Measurements from ENCODE around the gene CCDC57.
"Not testable (repeated sequence)": the region's sequence is repeated elsewhere in the genome, so short reads cannot be mapped to it uniquely, and the experiment has no call there.

CCDC57 gene

DNA sequence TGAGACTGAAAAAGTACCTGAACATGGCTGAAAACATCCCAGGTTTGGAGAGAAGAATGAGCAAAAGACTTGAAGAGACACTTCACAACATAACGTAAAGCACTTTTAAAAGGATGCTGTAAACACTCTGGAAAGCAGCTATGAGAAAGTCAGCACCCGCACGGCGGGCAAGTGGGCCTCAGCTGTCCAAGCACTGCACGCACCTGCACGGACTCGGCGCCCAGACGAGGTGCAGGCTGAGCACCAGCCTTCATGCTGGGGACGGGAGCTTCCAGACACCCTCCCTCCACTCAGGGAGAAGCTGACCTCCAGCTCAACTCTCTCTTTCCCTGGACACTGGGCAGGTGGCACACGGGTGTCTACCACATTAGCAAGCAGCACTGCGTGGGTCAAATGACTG is 13.1 kb downstream of the CCDC57 start:
- no peak for DNase-seq

DNA sequence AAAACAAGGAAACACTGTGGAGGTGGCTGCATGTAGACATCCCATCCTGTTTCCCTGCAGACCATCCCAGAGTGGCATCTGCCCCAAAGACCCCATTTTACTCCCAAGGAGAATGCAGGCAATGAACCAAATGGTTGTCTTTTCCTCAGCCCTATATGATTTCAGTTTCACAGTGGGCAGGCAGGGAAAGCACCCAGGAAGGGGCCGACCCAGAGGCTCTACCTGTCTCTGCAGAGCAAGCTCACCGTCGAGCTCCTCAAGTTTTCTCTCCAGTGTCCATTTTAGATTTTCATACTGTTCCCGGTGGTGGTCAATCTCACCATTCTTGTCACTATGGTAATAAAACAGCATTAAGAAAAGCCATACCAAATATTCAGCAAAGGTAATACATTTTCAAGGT is 14.6 kb downstream of the CCDC57 start:
- no peak for DNase-seq

DNA sequence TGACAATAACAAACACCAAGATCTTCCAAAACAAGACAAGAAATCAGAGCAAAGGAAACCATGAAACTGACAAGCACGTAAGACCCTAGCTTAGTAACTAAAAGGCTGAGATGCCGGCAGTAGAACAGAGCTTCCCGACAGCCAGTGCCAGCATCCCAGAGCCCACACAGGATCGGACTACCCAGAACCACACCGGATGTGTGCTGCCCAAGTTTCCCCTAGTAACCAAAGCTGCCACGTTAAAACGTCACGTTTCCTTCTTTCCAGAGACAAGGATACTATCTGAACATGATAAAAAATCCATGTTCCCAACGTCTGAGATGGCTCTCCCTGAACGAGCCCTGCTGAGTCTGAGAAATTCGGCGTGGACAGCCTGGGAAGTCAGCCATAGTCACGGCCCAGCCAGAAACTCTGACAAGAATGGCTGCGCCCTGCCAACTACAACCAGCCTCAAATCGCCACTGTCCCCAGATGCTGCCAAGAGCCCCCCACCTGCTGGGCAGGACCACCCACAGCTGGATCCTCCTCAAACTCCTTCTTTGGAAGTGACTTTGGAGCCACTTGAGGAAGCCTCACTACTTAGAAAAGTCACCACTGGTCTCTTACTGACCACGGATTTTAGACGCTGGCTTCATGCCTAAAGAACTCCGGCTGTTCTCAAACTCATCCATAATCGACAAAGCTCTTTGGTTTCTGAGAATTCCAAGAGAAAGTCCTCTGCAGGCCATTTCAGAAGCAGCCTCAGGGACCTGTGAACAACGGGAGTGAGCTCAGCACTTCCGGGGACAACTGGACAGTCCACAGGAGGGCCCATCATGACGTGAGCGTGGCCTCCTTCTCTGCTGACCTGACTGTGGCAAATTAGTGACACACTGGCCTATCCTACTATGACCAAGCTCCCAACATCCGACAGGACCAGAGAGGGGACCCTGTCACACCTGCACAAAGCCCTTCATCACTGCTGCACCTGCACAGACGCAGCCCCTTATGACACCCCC is 16.7 kb downstream of the CCDC57 start:
- DNase-seq: no peak

DNA sequence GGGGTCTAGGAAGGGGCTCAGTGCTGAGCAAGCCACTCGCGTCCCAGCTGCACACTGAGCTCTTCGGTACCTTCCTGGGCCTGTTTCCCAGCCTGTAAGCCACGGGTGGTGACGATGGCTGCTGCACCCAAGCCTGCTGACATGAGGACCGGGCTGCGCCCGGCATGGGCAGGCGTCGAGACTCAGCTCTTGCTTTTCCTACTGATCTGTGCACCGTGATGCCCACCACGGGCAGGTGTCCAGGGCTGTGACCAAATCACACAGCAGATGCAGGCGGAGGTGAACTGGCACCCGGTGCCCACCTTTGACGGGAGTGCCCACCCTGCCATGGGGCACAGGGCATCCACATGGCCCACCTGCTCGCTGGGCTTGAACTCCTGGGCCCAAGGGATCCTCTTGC is 17.9 kb downstream of the CCDC57 start:
- no peak for DNase-seq

DNA sequence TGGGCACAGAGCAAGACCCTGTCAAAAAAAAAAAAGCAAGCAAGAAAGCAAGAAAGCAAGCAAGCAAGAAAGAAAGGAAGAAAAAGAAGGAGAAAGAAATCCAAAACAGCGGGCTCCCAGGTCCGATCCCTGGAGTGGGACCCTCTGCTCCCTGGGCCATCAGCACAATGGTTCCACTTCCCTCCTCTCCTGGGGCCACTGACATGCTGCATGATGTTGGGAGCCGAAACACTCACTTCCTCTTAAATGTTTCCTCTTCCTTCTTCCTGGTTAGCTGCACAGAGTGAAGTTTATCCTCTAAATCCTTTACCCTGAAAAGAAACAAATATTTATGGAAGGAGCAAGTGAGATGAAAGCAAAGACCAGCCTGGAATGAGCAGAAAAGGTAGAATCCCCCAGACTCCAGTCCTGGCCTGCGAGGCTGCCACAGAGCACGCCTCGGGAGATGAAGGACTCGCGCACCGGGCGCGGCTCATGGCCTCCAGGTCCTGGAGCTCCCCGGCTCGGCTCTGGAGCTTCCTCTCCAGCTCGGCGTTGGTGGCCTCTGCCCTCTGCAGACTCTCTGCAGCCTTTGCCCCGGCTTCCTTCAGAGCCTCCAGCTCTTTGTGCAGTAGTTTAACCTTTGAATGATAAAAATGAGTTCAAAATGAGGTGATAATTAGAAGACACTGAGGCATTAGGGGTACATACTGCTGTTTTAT is 19.0 kb downstream of the CCDC57 start:
- DNase-seq: no peak

DNA sequence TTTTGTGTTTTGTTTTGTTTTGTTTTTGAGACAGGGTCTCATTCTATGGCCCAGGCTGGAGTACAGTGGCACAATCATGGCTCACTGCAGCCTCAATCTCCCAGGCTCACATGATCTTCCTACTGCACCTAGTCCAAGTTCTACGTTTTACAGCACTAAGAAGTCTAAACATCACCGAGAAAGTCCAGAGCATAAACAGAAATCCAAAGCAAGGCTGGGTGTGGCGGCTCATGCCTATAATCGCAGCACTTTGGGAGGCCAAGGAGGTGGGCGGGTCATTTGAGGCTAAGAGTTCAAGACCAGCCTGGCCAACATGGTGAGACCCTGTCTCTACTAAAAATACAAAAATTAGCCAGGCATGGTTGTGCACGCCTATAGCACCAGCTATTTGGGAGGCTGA is 19.6 kb downstream of the CCDC57 start:
- DNase-seq: not testable (repeated sequence)

DNA sequence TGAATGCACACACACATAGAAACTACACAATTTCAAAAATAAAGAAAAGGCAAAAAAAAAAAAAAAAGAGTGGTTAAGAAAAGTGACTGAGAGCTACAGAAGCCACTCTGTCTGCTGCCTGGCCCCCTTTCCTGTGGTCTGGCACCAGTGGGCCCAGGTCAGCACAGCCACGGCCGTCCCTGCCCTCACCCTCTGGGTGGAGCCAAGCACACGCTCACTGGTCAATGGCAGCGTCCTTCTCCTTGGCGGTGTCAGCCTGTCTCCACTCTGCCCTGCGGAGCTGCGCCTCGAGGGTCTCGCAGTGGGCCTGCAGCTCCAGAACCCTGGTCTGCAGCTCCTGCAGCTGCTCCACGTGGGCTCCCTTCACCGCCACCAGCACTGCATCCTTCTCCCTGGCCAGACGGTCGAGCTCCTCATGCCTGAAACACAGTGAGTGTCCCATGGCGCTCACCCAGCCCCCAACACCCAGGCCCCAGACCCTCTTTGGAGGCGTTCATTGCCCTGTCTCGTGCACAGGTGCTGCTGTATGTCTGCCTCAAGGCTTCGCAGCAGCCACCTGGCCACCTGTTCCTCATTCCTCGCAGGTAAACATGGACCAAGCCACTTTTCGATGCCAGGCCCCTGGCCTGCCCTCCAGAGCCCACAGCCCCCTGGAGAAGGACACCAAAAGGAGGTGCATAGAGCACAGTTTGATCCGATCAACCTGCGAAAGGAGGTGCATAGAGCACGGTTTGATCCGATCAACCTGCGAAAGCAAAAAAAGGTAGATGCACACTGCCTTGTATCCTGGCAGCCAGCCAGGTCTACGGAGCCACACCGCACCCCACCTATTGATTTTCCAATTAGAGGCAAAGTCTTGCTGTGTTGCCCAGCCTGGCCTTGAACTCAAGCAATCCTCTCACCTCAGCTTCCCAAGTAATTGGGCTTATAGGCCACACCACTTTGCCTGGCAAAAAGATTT is 24.4 kb downstream of the CCDC57 start:
- peak; percentile 62 for DNase-seq

DNA sequence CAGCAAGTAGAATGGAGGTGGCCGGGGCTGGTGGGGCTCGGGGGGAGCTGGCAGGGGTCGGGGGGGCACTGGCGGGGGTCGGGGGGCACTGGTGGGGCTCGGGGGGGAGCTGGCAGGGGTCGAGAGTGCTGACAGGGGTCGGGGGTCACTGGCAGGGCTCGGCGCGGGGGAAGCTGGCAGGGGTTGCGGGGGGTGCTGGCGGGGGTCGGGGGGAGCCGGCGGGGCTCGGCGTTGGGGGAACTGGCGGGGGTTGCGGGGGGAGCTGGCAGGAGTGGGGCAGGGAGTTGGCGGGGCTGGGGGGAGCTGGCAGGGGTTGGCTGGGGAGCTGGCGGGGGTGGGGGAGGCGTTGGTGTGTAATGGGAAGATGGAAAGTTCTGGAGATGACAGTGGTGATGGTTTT is 25.1 kb downstream of the CCDC57 start:
- DNase-seq: no peak

DNA sequence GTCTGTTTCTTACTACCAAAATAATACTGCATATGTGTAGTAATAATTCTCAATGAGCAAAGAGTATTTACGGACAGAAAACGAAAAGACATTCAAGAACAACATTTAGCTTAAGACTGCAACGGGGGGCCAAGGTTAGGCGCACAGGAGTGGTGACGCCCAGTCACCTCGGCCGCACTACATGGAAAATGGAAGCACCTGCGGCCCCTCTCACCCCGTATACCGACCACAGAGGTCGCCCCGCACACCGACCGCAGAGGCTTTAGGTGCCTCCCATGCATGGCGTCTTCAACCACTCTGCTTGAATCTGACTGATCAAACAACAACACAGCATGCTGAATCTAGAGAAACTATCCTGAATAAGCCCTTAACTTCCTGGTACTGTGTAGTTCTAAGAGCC is 26.4 kb downstream of the CCDC57 start:
- DNase-seq: no peak

DNA sequence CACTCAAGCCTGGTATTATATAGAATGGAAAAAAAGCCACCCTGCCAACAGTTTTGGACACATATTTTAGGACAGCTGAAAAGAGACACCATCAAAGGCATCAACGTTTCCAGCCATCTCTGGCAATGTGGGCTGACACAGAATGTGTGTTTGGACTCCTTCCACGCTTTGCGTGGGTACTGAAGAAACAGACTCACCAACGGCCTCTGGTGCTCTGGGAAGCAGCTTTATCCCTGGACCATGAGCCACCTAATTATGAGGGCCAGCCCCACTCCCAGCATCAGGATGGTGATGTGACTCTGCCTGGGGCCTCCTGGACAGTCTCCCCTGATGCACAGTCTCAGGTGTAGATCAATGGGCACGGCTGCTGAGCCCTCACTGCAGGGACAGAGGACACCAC is 27.9 kb downstream of the CCDC57 start:
- no peak for DNase-seq

DNA sequence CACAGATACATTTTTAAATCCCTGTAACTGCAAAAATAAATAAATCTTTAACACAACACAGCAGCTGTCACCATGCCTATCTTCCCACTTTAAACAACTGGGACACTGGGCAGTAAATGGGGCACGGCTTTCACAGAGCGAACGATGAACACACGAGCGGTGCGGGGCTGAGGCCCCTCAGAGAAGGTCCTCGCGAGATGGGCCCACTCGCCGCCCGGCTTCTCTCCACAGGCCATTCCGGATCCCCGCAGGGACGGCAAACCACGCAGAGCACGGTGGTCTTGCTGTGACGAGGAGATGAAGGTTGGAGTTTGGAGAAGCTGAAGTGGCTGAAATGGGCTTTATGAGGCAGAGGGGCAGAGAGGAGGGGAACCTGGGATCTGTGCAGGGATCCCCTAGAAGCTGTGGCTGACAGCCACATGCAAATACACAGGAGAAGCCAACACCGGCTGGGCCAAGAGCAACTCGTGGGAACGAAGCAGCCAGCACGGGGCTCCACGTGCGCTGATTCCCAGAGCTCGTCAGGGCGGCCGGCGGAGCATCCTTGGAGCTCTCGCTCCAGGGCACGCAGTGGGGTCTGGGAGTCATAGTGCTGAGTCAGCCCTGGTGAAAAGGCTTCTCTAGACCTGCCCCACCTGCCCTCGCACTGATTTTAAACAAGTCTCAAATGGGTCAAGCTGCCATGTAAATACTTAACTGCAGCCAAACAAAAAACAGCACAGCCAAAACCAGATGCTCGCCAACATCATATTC is 31.7 kb downstream of the CCDC57 start:
- no peak for DNase-seq

DNA sequence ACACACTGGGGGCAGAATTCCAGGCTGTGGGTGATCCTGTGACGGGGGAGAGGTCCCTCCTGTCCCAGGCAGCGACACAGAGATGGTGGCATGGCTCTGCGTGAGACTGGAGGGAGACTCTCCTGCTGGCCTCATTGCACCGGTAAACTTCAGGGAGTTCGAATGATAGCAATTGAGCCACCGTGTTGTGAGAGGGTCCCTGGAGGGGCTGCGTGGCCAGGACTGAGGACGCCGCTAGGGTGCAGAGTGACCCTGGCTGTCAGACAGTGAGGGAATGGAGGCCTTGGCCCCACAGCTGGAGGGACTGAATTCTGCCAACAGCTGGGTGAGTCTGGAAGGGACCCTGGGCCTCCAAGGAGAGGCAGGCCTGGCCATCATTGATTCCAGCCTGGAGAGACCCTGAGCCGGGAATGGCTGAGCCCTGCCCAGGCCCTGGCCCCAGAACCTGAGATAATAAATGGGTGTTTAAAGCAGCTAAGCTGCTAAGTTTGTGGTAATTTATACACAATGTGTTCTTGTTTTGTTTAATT is 32.6 kb downstream of the CCDC57 start:
- DNase-seq: no peak

DNA sequence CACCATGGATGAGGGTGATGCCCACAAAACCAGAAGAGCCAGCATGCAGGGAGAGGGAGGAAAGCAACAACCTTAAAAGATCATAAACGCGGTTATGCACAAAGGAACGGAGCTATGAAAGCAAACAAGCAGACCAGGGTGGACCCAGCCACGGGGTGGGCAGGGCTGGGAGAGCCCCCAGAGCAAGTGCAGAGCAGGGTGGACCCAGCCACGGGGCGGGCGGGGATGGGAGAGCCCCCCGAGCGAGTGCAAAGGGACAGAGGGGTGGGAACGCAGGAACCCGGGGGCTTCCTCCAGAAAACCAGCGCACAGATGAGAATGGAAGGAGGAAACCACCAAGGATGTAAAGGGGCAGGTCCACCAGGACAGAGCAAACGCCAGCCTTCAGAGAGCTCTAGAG is 33.2 kb downstream of the CCDC57 start:
- no peak for DNase-seq

DNA sequence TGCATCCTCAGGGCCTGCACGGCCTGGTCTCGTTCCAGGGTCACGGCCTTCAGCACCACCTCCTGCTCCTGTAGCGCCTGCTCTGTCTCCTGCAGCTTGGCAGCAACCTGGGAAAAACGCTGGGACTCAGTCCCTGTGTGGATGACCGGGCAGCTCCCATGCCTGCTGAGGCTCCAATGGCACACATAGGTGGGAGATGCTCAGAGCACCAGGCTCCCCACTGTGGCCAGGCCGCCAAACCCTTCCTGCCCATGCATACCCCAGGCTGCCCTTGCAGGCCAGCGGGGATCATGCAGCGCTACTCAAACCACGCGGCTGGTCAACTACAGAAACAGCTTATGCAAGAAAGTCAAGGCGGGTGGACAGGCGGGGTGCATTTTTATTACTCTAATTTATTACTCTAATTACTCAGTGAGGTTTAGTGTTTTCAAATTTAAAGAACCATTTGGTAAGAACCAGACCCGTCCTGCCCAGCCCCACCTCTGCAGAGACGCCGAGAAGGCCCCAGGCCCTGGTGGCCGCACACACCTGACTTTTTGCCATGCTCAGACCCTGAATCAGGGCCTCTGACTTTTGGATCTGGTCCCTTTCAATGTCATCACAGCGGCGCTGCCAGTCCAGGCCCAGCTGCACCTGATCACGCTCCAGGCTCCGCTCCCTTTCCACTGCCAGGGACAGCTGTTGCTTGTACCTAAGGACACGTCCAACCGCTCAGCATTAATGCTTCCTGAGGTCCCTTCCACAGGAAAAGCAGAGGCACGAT is 34.0 kb downstream of the CCDC57 start:
- no peak for DNase-seq

DNA sequence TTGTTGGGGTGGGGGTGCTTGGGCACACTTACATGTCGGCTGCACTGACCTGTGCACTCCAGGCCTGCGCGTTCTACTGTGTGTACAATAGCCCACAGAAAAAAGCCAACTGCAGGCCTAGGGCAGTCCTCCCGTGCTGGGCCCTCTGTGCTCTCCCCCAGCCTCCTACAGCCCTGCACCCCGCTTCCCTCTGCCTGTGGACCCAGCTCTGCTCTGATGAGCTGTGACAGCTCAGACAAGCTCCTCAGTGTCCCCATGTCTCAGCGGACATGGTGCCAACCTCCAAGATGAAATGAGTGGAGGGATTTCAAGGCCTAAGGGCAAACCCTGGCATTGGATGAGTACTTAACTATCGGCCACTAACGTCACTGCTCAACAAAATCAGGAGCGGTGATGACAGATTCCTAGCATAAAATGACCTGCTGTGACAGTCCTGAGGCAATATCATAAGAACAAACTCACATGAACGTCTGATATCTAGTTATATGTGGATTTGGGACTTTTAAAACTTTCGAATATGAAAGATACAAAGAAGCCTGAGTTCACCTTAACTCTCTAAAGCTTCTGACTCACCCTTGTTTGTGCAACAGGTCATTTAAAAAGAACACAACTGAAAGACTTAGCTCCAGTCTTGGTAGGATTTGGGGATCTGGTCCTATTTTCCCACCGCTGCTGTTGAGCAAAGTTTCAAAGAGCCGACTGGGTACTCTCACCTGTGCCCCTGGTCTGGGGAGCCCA is 34.7 kb downstream of the CCDC57 start:
- no peak for DNase-seq

DNA sequence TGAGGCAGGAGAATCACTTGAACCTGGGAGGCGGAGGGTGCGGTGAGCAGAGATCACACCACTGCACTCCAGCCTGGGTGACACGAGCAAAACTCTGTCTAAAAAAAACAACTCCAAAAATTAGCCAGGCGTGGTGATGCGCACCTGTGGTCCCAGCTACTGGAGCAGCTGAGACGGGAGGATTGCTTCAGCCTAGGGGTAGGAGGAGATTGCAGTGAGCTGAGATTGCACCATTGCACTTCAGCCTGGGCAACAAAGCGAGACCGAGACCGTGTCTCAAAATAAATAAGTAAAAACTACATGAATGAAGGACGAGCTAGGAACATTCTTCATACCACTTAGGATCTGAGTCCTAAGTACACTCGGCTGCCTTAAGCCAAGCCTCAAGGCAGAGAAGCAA is 35.4 kb downstream of the CCDC57 start:
- no peak for DNase-seq

DNA sequence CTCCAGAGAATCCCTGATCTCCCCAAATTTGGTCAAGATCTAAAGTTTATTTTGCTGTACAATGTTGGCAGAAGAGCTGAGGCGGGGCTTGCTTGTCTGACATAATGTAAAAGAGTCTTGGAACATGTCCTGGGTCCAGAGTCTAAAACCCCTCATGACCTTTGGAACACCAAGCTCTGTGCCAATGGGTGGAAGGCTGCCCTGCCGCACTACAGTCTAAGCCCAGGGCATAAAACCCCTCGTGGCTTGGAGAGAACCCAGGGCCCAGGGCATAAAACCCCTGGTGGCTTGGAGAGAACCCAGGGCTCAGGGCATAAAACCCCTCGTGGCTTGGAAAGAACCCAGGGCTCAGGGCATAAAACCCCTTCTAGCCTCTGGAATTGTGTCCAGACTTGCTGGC is 36.7 kb downstream of the CCDC57 start:
- no peak for DNase-seq

DNA sequence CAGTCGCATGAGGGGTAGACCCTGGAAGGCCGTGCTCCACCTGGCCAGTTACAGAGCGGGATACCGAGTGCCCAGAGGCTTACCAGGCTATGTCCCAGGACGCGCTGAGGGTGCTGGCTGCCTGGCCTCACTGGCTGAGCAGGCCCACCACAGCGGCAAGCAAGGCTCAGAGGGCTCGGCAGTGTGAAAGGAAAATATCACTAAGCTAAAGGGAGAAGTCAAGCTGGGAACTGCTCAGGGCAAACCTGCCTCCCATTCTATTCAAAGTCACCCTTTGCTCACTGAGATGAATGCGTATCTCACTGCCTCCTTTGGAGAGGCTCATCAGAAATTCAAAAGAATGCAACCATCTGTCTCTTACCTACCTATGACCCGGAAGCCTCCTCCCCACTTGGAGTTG is 37.4 kb downstream of the CCDC57 start:
- peak; percentile 43 for DNase-seq

DNA sequence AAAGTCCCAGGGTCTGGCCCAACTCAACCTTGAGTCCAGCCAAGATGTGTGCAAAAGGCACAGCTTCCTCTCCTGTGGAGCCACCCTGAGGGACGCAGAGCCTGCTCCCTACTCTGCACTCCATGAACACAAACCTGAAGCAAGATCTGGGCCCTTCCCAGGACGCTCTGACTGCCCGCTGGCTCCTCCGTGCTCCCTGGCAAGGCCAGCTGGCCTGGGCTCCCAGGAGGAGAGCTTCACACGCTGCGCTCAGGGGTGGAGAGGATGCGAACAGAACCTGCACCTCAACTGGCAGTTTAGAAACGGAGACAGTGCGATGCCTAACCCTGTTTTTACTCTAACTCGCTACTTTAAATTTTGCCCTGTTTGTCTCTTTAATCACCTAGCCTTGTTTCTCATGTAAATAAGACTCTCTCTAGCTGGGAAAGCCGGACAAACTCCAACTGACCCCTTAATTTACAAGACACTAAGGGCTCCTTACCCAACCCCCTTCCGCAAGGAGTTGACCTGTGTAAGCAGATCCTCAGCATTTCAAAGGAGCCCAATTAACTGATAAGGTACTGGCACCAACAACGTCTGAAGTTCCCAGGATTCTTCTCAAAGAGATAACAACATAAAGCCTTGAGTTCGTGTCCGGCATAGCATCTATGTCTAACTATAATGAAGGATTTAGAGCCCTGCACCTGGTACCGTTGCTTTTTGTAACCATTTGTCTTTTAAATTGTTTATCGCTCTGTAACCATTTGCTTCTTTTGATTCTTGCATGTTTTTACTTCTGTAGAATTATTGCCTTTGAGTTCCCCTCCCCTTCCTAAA is 38.4 kb downstream of the CCDC57 start:
- DNase-seq: not testable (repeated sequence)
